ENCODE measurements around the gene BLOC1S1.

BLOC1S1 gene

DNA sequence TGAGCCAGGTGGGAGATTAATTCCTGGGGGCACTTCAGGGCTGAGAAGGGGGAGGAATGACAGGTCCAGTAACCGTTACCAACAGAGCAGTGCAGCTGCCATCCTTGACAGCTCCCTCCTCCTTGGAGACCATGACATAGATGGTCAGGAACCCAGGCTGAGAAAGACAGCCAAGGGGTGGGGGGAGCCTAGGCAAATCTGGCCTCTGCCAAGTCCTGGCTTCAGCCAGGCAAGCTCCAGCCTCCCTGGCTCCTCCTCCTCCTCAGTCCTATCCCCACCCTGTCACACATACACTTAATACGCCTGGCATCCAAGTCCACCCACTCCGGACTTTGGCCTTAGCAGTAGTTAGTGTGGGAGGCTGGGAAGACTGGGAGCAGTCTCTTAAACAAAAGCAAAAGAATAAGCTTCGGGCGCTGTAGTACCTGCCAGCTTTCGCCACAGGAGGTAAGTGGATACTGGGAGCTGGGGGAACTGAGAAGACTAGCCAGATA is 4.3 kb downstream of the BLOC1S1 start, which contains the start of gene RDH5:
Gene RDH5 (plus strand): TSS at position 323 of the 494 bp plus-strand sequence. CDS start 792 bp downstream, outside the sequence.
- Histone ChIP-seq H3K27ac (peak within 1 kb of the TSS; percentile 81), H3K27me3 (ENCODE audit: insufficient read depth, low read depth, severe bottlenecking) (no peaks in the 10 kb centered on the region), H3K36me3 (peaks cover 31% of the 10 kb centered on the region), H3K4me3 (ENCODE audit: low read depth, low read length) (no peak within 1 kb of the TSS), H3K9me3 (ENCODE audit: severe bottlenecking) (no peaks in the 10 kb centered on the region)
- DNase-seq = peak; percentile 75
- TF ChIP-seq, protein P1, sequence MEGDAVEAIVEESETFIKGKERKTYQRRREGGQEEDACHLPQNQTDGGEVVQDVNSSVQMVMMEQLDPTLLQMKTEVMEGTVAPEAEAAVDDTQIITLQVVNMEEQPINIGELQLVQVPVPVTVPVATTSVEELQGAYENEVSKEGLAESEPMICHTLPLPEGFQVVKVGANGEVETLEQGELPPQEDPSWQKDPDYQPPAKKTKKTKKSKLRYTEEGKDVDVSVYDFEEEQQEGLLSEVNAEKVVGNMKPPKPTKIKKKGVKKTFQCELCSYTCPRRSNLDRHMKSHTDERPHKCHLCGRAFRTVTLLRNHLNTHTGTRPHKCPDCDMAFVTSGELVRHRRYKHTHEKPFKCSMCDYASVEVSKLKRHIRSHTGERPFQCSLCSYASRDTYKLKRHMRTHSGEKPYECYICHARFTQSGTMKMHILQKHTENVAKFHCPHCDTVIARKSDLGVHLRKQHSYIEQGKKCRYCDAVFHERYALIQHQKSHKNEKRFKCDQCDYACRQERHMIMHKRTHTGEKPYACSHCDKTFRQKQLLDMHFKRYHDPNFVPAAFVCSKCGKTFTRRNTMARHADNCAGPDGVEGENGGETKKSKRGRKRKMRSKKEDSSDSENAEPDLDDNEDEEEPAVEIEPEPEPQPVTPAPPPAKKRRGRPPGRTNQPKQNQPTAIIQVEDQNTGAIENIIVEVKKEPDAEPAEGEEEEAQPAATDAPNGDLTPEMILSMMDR (IDR thresholded peaks at IDR 0.05; ENCODE audit: low read depth, low read length) = no peak

DNA sequence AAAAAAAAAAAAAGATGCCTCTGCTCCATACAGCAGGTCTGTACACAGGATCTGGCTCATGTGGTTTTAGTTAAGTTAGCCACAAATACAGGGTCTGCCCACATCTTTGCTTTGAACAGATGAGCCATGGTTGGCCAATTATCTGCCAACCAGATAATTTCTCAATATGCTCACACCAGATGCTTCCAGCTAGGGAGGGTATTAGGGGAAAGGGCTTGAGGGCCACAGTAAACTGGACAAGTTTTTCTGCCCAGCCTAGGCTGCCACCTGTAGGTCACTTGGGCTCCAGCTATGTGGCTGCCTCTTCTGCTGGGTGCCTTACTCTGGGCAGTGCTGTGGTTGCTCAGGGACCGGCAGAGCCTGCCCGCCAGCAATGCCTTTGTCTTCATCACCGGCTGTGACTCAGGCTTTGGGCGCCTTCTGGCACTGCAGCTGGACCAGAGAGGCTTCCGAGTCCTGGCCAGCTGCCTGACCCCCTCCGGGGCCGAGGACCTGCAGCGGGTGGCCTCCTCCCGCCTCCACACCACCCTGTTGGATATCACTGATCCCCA is 5.1 kb downstream of the BLOC1S1 start:
- peak overlapping the region; percentile 81 for H3K27ac ChIP-seq

DNA sequence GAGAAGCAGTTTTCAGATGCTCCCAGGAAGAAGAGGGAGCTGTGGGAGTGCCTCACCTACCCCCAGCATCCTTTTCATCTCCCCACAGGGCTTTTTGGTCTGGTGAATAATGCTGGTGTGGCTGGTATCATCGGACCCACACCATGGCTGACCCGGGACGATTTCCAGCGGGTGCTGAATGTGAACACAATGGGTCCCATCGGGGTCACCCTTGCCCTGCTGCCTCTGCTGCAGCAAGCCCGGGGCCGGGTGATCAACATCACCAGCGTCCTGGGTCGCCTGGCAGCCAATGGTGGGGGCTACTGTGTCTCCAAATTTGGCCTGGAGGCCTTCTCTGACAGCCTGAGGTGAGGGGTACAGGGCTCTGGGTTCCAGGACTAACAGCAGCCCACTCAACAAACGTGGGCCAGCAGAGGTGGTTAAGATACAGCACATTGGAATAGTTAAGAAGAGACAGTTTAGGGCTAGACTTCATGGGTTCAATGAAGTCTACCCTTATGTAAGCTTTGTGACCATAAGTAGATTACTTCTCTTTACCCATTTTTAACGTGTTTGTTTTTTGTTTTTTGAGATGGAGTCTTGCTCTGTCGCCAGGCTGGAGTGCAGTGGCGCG is 5.9 kb downstream of the BLOC1S1 start:
- Histone ChIP-seq H3K4me3 (ENCODE audit: low read depth, low read length) (no peak overlapping the region), H3K27ac (no peak overlapping the region; the same call in 1 of the 2 replicates), H3K9me3 (ENCODE audit: severe bottlenecking) (no peaks in the 10 kb centered on the region), H3K27me3 (ENCODE audit: insufficient read depth, low read depth, severe bottlenecking) (no peaks in the 10 kb centered on the region), H3K36me3 (peaks cover 45% of the 10 kb centered on the region)
- TF ChIP-seq, protein P1 (IDR thresholded peaks at IDR 0.05; ENCODE audit: low read depth, low read length) = no peak
- DNase-seq = no peak

More for the DNA sequence above, 5.1 kb downstream of the BLOC1S1 start:
- TF ChIP-seq, protein P1 (IDR thresholded peaks at IDR 0.05; ENCODE audit: low read depth, low read length) = peak; percentile 84
- Histone ChIP-seq H3K4me3 (ENCODE audit: low read depth, low read length) (no peak overlapping the region), H3K36me3 (peaks cover 39% of the 10 kb centered on the region), H3K27me3 (ENCODE audit: insufficient read depth, low read depth, severe bottlenecking) (no peaks in the 10 kb centered on the region), H3K9me3 (ENCODE audit: severe bottlenecking) (no peaks in the 10 kb centered on the region)
- peak; percentile 76 for DNase-seq

DNA sequence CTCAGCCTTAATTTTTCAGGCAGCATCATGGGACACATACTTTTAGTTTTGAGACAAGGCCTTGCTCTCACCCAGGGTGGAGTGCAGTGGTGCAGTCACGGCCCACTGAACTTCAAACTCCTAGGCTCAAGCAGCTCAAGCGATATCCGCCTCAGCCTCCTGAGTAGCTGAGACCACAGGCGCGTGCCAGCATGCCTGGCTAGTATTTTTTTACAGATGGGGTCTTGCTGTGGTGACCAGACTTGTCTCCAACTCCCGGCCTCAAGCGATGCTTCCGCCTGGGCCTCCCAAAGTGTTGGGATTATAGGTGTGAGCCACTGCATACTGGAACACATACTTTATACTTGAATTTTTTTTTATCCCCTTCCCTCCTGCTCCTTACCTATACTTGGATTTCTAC is 7.1 kb downstream of the BLOC1S1 start:
- Histone ChIP-seq H3K4me3 (ENCODE audit: low read depth, low read length) (no peak overlapping the region), H3K27me3 (ENCODE audit: insufficient read depth, low read depth, severe bottlenecking) (no peaks in the 10 kb centered on the region), H3K9me3 (ENCODE audit: severe bottlenecking) (no peaks in the 10 kb centered on the region), H3K27ac (no peak overlapping the region; the same call in none of the 2 replicates), H3K36me3 (peaks cover 52% of the 10 kb centered on the region)
- TF ChIP-seq, protein P1 (IDR thresholded peaks at IDR 0.05; ENCODE audit: low read depth, low read length) = no peak
- DNase-seq = no peak

DNA sequence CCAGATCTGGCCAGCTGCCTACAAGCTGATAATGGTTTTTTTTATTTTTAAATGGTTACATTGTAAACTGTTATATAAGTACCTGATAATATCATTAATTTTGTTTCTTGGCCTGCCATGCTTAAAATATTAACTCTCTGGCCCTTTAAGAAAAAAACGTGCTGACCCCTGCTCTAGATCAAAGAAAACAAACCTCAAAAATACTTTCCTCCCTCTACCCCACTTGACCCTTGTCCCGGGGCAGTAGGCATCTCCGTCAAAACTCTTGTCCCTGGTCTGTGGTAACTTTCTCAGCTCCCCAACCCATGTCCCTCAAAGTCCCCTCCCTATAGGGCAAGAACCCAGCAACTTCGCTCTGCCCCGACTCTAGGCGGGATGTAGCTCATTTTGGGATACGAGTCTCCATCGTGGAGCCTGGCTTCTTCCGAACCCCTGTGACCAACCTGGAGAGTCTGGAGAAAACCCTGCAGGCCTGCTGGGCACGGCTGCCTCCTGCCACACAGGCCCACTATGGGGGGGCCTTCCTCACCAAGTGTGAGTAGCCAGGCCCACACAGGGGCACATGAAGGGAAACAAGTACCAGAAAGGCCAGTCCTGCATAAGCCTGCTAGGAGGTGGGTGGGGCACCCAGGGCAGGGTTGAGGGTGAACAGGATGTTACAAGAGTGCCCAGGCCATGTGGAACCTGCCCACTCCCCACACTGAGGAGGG is 7.8 kb downstream of the BLOC1S1 start:
- H3K36me3 ChIP-seq = peaks cover 55% of the 10 kb centered on the region
- no peak overlapping the region; the same call in 1 of the 2 replicates for H3K27ac ChIP-seq
- no peak overlapping the region for H3K4me3 ChIP-seq (ENCODE audit: low read depth, low read length)

More for the DNA sequence above, 7.8 kb downstream of the BLOC1S1 start:
- no peaks in the 10 kb centered on the region for H3K27me3 ChIP-seq (ENCODE audit: insufficient read depth, low read depth, severe bottlenecking)
- TF ChIP-seq, protein P1 (IDR thresholded peaks at IDR 0.05; ENCODE audit: low read depth, low read length) = no peak
- no peak for DNase-seq
- no peaks in the 10 kb centered on the region for H3K9me3 ChIP-seq (ENCODE audit: severe bottlenecking)

Data from WERI-Rb-1 (cell line).